ENCODE results near the gene ALAS1.

DNA sequence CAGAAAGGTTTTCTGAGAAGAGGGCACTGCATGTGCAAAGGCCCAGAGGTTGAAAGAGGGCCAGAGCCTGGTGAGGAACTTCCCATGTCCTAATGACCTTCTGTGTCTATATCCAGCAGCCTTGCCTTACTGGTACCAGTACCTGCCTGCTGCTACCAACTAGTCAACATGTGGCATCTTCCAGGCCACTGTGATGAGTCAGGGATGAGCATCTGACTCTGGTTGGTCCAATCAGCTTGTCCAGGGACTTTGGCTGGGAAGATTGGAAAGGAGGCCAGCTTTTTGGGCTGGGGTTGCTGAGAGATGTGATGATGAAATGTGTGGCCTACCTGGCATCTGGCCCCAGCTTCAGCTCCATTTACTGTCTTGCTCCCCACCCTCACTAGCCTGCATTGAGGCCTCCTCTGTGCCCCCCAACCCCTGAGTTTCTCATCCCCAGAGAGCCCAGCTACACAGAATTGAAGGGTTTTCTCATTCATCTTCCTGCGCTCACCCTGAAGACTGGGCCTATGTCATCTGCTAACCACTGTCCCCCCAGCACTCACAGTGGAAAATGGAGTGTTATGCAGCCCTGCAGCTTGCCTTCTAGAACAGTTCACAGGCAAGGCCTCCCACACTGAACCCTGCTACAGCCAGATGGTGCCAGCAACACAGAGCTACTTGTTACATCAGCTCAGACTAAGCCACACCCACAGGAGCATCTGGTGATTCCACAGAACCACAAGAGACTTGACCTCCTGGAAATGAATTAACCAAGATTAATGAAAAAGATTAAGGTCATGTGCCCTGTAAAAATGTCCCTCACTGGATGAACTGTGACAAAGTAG lies 42.3 kb downstream of the ALAS1 start:
- TF ChIP-seq, protein P1, sequence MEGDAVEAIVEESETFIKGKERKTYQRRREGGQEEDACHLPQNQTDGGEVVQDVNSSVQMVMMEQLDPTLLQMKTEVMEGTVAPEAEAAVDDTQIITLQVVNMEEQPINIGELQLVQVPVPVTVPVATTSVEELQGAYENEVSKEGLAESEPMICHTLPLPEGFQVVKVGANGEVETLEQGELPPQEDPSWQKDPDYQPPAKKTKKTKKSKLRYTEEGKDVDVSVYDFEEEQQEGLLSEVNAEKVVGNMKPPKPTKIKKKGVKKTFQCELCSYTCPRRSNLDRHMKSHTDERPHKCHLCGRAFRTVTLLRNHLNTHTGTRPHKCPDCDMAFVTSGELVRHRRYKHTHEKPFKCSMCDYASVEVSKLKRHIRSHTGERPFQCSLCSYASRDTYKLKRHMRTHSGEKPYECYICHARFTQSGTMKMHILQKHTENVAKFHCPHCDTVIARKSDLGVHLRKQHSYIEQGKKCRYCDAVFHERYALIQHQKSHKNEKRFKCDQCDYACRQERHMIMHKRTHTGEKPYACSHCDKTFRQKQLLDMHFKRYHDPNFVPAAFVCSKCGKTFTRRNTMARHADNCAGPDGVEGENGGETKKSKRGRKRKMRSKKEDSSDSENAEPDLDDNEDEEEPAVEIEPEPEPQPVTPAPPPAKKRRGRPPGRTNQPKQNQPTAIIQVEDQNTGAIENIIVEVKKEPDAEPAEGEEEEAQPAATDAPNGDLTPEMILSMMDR (optimal IDR thresholded peaks at IDR 0.05 in 1 of 3, IDR thresholded peaks at IDR 0.05 in 1 of 3, conservative IDR thresholded peaks at IDR 0.05 in 1 of 3; ENCODE audit: extremely low read depth in 1 of 3, insufficient read depth in 2 of 3, low read length in 3 of 3) = peak in 1 of 3 experiments; percentile 22
- no peak for TF ChIP-seq EZH2 (IDR thresholded peaks at IDR 0.05; ENCODE audit: low read length)
